AG09319 (cell line): Measurements from ENCODE around the gene ZNF541.

ENCODE experiments used
- DNase-seq: peaks from one replicate; pipeline ENCODE4 v3.0.0-alpha.2; 2010; ENCODE audit warnings: low read depth; ENCODE audit errors: extremely low read depth
- CTCF ChIP-seq: IDR thresholded peaks from 2 replicates; pipeline ENCODE4 v1.5.1; 2011; ENCODE audit warnings: low read depth, mild to moderate bottlenecking, inconsistent platforms, low read length, moderate library complexity

ZNF541 gene

GRCh38 chr19:47572635-47573034, 313 bp downstream of the ZNF541 start:
- no peak for DNase-seq
- TF ChIP-seq CTCF, result no peak

- TF ChIP-seq CTCF, result no peak
- DNase-seq, result no peak
Observed at GRCh38 chr19:47569331-47569730, 3.6 kb downstream of the ZNF541 start.

- DNase-seq, result no peak
- no peak for TF ChIP-seq CTCF
Observed at GRCh38 chr19:47564081-47564480, 8.9 kb downstream of the ZNF541 start.

- no peak for DNase-seq
- no peak for TF ChIP-seq CTCF
Observed at GRCh38 chr19:47561440-47562057, 11.4 kb downstream of the ZNF541 start.

- DNase-seq, result no peak
- TF ChIP-seq CTCF, result no peak
Observed at GRCh38 chr19:47560999-47561398, 11.9 kb downstream of the ZNF541 start.

- TF ChIP-seq CTCF, result no peak
- no peak for DNase-seq
Observed at GRCh38 chr19:47550129-47550528, 22.8 kb downstream of the ZNF541 start.

- DNase-seq, result no peak
- no peak for TF ChIP-seq CTCF
Observed at GRCh38 chr19:47549261-47549862, 23.6 kb downstream of the ZNF541 start.
